Spinal cord (tissue), 10 donors: Measurements from ENCODE around the gene HPSE2. TPM values are rescaled to one million over a fixed set of nuclear protein-coding genes. Genes with fewer than 3 reads are reported as not detected.

Experiments used
- DNase-seq, 6 donors: peaks; one replicate each; pipeline versions ENCODE4 v3.0.0 to v3.0.0-alpha.2; 2013 to 2015; ENCODE audit warnings: low spot score in 6 of 6, low read depth in 4 of 6
- H3K27ac ChIP-seq: one replicate; pipeline ENCODE4 v1.5.1; 2013; ENCODE audit warnings: low read depth, low read length, control low read depth
- H3K27me3 ChIP-seq: one replicate; pipeline ENCODE4 v1.6.1; 2013; ENCODE audit warnings: low read length; ENCODE audit not compliant: control insufficient read depth, insufficient read depth
- H3K36me3 ChIP-seq: one replicate; pipeline ENCODE4 v1.6.1; 2013; ENCODE audit warnings: low read length; ENCODE audit not compliant: control insufficient read depth, insufficient read depth
- H3K4me1 ChIP-seq: one replicate; pipeline ENCODE4 v1.6.1; 2013; ENCODE audit warnings: low read length; ENCODE audit not compliant: control insufficient read depth, insufficient read depth
- H3K4me3 ChIP-seq: one replicate; pipeline ENCODE4 v1.5.1; 2013; ENCODE audit warnings: low read depth, low read length, control low read depth
- H3K9me3 ChIP-seq: one replicate; pipeline ENCODE4 v1.6.1; 2013; ENCODE audit warnings: low read length; ENCODE audit not compliant: control insufficient read depth, insufficient read depth
- WGBS: methylation state at CpG from one replicate; pipeline ENCODE4 v1.1.5; 2013; ENCODE audit warnings: missing lambda C conversion rate; ENCODE audit not compliant: insufficient coverage; 5-methylcytosine and 5-hydroxymethylcytosine counted together
- polyA plus RNA-seq, 2 donors: library from polyadenylated mRNA; unstranded; fragments of 120-200 nt; gene quantifications; one replicate each; pipeline ENCODE4 v1.2.1, GENCODE V29; 2013; ENCODE audit not compliant: insufficient read length in 2 of 2
- total RNA-seq, 2 donors: library from RNA; depleted of rRNA in 1 of 2; stranded (reverse); fragments of 120-200 nt in 1 of 2; fragments of >200 nt in 1 of 2; gene quantifications; one replicate each; pipeline versions ENCODE4 v1.2.3 to v1.2.4, GENCODE V29; 2013 to 2014
- donor health status: healthy.

HPSE2 gene
- total and polyA plus RNA-seq, 4 donors = 0.28 to 1.1 (median 0.93) TPM

DNA sequence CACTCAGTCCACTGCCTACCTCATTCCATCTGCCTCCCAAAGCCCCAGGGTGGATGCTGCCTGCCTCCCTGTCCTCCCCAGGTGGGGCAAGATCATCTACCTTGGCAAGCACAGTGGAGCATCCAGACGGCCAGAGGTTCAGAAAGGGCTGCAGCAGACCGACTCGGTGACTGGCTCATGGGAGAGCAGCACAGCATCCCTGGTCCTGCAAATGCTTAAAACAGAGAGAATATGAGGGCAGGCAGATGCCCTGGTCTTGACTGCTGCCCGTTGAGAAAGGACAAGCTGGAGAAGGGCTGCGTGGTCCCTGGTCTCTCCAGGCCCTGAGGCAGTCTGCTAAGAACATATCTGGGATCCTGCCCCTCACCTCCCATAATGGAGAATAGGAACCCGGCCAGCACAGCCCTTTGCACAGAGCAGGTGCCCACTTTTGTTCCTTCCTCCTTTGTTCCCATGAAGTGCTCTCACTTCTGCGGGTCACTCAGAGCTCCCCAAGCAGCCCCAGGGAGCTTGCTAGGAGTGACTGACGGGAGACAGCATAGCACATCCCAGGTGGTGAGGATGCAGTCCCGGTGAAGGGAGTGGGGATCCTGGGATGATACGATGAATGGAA is 790.3 kb downstream of the HPSE2 start:
- peaks cover 22% of the 10 kb centered on the region for H3K36me3 ChIP-seq
- H3K27ac ChIP-seq = no peak overlapping the region
- no peak for DNase-seq
- no peak overlapping the region for H3K4me3 ChIP-seq
- WGBS = 90% methylated on average over 9 of the region's 10 CpGs
- no peaks in the 10 kb centered on the region for H3K9me3 ChIP-seq
- H3K27me3 ChIP-seq = no peaks in the 10 kb centered on the region
- peaks cover 16% of the 10 kb centered on the region for H3K4me1 ChIP-seq

DNA sequence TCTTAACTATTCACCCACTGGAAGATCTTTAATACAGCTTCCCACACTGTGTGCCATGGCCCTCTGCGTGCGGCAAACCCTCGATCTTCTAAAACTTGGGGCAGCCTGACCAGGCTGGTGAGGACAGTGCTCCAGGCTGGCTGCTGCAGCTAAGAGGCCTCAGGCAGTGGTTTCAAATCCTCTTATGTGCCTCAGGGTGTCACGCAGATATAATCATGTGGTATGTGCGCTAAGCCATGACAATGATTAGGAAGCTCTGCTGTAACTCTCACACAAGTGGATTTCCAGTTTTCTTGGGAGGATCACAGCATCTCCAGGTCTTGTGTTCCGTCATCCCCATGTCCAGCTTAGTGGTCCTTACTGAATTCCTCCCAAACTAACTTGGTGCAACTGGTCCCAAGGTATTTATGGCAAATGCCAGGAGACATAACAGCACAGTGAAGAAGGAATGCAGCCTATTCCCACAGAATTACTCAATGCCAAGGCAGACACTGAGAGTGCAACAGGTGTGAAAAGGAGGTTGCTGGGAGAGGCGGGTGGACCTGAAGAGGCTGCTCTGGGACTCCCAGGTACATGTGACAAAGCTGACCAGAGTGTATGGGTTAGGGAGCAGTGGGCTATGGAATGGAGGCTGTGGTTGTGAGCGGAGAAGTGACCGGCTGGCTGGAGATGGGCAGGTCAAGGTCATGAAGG is 791.2 kb downstream of the HPSE2 start:
- no peak overlapping the region for H3K4me3 ChIP-seq
- H3K27ac ChIP-seq = no peak overlapping the region
- DNase-seq = no peak
- H3K4me1 ChIP-seq = peaks cover 16% of the 10 kb centered on the region
- H3K27me3 ChIP-seq = no peaks in the 10 kb centered on the region
- 91% methylated on average over 9 of the region's 9 CpGs for WGBS
- no peaks in the 10 kb centered on the region for H3K9me3 ChIP-seq
- peaks cover 22% of the 10 kb centered on the region for H3K36me3 ChIP-seq

DNA sequence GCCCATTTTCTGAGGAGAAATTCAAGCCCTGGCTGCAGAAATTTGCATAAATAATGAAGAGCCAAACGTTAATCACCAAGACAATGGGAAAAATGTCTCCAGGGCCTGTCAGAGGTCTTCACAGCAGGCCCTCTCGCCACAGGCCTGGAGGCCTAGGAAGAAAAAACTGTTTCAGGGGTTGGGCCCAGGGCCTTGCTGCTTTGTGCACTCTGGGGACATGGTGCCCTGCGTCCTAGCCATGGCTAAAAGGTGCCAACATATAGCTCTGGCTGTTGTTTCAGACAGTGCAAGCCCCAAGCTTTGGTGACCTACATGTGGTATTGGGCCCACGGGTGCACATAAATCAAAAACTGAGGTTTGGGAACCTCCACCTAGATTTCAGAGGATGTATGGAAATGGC is 796.9 kb downstream of the HPSE2 start:
- H3K4me1 ChIP-seq = no peaks in the 10 kb centered on the region
- H3K27ac ChIP-seq = no peak overlapping the region
- WGBS = 88% methylated on average over 4 of the region's 4 CpGs
- no peaks in the 10 kb centered on the region for H3K9me3 ChIP-seq
- H3K27me3 ChIP-seq = no peaks in the 10 kb centered on the region
- DNase-seq = no peak
- H3K36me3 ChIP-seq = peaks cover 40% of the 10 kb centered on the region
- no peak overlapping the region for H3K4me3 ChIP-seq

- Histone ChIP-seq H3K4me1 (no peaks in the 10 kb centered on the region), H3K27me3 (no peaks in the 10 kb centered on the region), H3K27ac (no peak overlapping the region), H3K36me3 (peaks cover 31% of the 10 kb centered on the region), H3K9me3 (peaks cover 2% of the 10 kb centered on the region), H3K4me3 (no peak overlapping the region)
- 72% methylated on average over 4 of the region's 4 CpGs for WGBS
- peak in 2 of 6 donors; percentile 26 to 58 for DNase-seq
Measured at GRCh38 chr10:98436704-98437103, 798.9 kb downstream of the HPSE2 start.

- WGBS = over 99% methylated on average over 12 of the region's 12 CpGs
- H3K27me3 ChIP-seq = no peaks in the 10 kb centered on the region
- H3K4me3 ChIP-seq = no peak overlapping the region
- no peaks in the 10 kb centered on the region for H3K4me1 ChIP-seq
- no peak for DNase-seq
- H3K9me3 ChIP-seq = peaks cover 2% of the 10 kb centered on the region
- peaks cover 41% of the 10 kb centered on the region for H3K36me3 ChIP-seq
- no peak overlapping the region for H3K27ac ChIP-seq
Measured at GRCh38 chr10:98435178-98435577, 800.5 kb downstream of the HPSE2 start.

DNA sequence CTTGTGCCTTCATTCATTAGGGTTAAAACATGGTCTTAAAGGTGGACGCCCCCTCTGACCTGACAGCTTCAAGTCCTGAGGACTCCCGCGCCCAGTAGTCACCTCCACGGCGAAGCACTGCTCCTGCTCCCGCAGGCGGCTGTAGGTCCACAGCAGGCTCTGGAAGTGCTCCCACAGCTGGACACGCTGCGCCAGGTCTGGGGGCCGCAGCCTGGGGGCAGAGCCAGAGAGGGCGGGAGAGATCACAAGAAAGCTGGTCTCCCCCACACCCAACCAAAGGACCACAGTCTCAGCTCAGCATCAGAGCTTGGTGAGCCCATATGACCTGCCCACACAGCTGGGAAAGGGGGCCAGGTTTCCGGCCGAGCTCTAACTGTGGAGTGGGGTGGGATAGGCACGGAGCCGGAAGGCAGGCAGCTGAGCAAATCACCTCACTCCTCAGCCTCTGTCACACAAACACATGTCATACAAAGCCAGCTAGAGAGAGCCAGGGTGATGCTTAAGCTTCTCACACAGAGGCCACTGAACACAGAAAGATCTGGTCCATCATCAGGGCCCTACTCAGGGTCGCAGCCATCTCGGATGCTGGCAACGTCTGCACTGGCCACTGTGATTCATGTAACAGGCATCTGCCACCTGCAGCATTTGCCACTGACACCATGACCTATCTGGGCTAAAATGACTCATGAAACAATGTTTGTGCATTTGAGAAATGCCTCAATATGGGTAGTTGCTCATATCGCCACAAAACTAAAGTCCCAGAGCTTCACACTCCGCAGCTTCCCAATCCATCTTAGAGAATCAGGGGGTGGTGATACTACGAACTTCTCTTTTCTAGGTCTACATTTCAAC is 801.5 kb downstream of the HPSE2 start:
- Histone ChIP-seq H3K36me3 (peaks cover 49% of the 10 kb centered on the region), H3K27me3 (no peaks in the 10 kb centered on the region), H3K4me3 (no peak overlapping the region), H3K4me1 (no peaks in the 10 kb centered on the region), H3K27ac (no peak overlapping the region), H3K9me3 (peaks cover 2% of the 10 kb centered on the region)
- WGBS = over 99% methylated on average over 15 of the region's 21 CpGs
- no peak for DNase-seq

- H3K4me3 ChIP-seq = no peak overlapping the region
- peaks cover 2% of the 10 kb centered on the region for H3K9me3 ChIP-seq
- WGBS = no CpG with 5 or more reads among the region's 1 CpG
- no peak for DNase-seq
- H3K36me3 ChIP-seq = peaks cover 44% of the 10 kb centered on the region
- no peaks in the 10 kb centered on the region for H3K4me1 ChIP-seq
- no peaks in the 10 kb centered on the region for H3K27me3 ChIP-seq
- no peak overlapping the region for H3K27ac ChIP-seq
Measured at GRCh38 chr10:98433371-98433770, 802.3 kb downstream of the HPSE2 start.

DNA sequence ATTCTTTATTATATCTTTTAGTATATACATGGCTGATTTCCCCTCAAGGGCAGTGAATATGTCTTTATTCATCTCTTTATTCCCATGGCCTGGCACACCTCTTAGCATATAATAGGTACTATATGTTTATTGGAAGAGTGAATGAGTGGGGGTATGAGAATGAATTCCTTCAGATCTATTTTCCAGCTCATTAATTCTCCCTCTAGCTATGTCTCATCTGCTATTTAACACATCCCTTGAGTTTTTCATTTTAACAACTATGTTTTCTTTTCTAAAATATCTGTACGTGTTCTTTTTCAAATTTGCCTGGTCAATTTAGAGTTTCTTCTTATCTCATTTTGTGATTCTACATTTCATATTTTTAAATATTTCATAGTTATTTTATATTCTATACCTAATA is 803.3 kb downstream of the HPSE2 start:
- Histone ChIP-seq H3K4me1 (no peaks in the 10 kb centered on the region), H3K4me3 (no peak overlapping the region), H3K27me3 (no peaks in the 10 kb centered on the region), H3K9me3 (peaks cover 2% of the 10 kb centered on the region), H3K27ac (no peak overlapping the region), H3K36me3 (peaks cover 46% of the 10 kb centered on the region)
- DNase-seq = no peak
- no CpG with 5 or more reads among the region's 1 CpG for WGBS

DNA sequence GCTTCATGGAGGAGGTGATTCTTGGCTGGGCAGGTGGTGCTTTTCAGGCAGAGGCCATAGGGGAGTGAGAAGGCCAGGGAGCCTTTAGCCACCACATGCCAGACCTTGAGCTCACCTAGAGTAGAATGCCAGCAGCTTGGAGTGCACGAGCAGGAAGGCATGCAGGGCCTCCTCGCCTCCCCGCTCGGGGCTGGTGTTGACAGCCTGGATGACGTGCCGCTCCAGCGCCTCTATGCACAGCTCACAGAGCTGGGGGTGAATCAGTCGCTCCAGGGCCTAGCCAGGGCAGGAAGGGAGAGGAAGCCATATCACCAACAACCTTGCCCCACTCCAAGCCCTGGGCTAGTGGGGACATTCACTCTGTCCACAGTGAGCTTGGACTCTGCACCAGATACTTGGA is 804.6 kb downstream of the HPSE2 start:
- H3K4me1 ChIP-seq = no peaks in the 10 kb centered on the region
- H3K27me3 ChIP-seq = no peaks in the 10 kb centered on the region
- H3K4me3 ChIP-seq = no peak overlapping the region
- peaks cover 2% of the 10 kb centered on the region for H3K9me3 ChIP-seq
- peaks cover 57% of the 10 kb centered on the region for H3K36me3 ChIP-seq
- no peak for DNase-seq
- no peak overlapping the region for H3K27ac ChIP-seq
- WGBS = 92% methylated on average over 8 of the region's 8 CpGs
